Neural cell (in vitro differentiated cells): Measurements from ENCODE around the gene RSF1.

Experiments used
- CTCF ChIP-seq: fragments of 450-650 bp; IDR thresholded peaks from 2 replicates; pipeline ENCODE4 v1.5.1; 2014; ENCODE audit warnings: antibody characterized with exemption, mild to moderate bottlenecking, moderate library complexity; ENCODE audit not compliant: poor library complexity, severe bottlenecking
- EP300 ChIP-seq: fragments of 450-650 bp; conservative IDR thresholded peaks from 2 replicates; pipeline ENCODE4 v1.6.1; 2014; ENCODE audit warnings: antibody characterized with exemption, mild to moderate bottlenecking, moderate library complexity; ENCODE audit not compliant: poor library complexity, severe bottlenecking
- EZH2 ChIP-seq: fragments of 200-600, 300-800 bp; shearing (Covaris generic), sonication (generic); IDR thresholded peaks from 2 replicates; pipeline ENCODE4 v1.6.1; 2014; ENCODE audit warnings: antibody characterized with exemption, low read length, borderline replicate concordance, mild to moderate bottlenecking; ENCODE audit not compliant: insufficient read depth, poor library complexity, severe bottlenecking
- MXI1 ChIP-seq: fragments of 450-650 bp; conservative IDR thresholded peaks from 2 replicates; pipeline ENCODE4 v1.6.1; 2014; ENCODE audit warnings: antibody characterized with exemption, mild to moderate bottlenecking; ENCODE audit not compliant: poor library complexity, severe bottlenecking
- RAD21 ChIP-seq: fragments of 450-650 bp; conservative IDR thresholded peaks from 2 replicates; pipeline ENCODE4 v1.6.1; 2014; ENCODE audit warnings: antibody characterized with exemption, mild to moderate bottlenecking, moderate library complexity
- SMC3 ChIP-seq: fragments of 450-650 bp; conservative IDR thresholded peaks from 2 replicates; pipeline ENCODE4 v1.6.1; 2014; ENCODE audit warnings: antibody characterized with exemption, mild to moderate bottlenecking, moderate library complexity; ENCODE audit not compliant: poor library complexity
- TAF1 ChIP-seq: IDR thresholded peaks from 2 replicates; pipeline ENCODE4 v1.6.1; 2012; ENCODE audit warnings: low read depth

GRCh38 chr11:77778549-77778948 is 42.0 kb downstream of the RSF1 start:
- TF ChIP-seq MXI1 (no peak), TAF1 (no peak), CTCF (no peak), RAD21 (no peak), EZH2 (no peak), SMC3 (no peak), EP300 (no peak)
